GM12878 (cell line): ENCODE data around the gene CIDEA. TPM values are rescaled to one million over a fixed set of nuclear protein-coding genes. Genes with fewer than 3 reads are reported as not detected.
A peak's percentile ranks its signal among the peaks of the same experiment; 100 is the strongest.

Source experiments
- BCL3 ChIP-seq: IDR thresholded peaks from 2 replicates; pipeline ENCODE4 v1.6.1; 2011; ENCODE audit warnings: borderline replicate concordance, low read depth, mild to moderate bottlenecking, moderate library complexity, low read length; ENCODE audit not compliant: insufficient read depth, poor library complexity, severe bottlenecking
- E2F8 ChIP-seq: fragments of 450-650 bp; IDR thresholded peaks from 2 replicates; pipeline ENCODE4 v1.6.1; 2018; ENCODE audit warnings: mild to moderate bottlenecking, low read depth, moderate library complexity; ENCODE audit not compliant: partially characterized antibody
- EP300 ChIP-seq, 2 experiments: fragments of 150-350 bp in 1 of 2; IDR thresholded peaks; 2 replicates each; pipeline ENCODE4 v1.6.1; 2011 to 2012; ENCODE audit warnings: low read depth in 2 of 2, low read length in 2 of 2, borderline replicate concordance in 1 of 2, improper control_type of control experiment in 1 of 2, inconsistent platforms in 1 of 2; ENCODE audit not compliant: control insufficient read depth in 1 of 2
- KAT2A ChIP-seq: conservative IDR thresholded peaks from 2 replicates; pipeline ENCODE4 v1.6.1; 2011; ENCODE audit warnings: low read depth, low read length; ENCODE audit not compliant: control insufficient read depth
- MEF2A ChIP-seq: IDR thresholded peaks from 2 replicates; pipeline ENCODE4 v1.6.1; 2011; ENCODE audit warnings: low read depth, mild to moderate bottlenecking, low read length, moderate library complexity; ENCODE audit not compliant: insufficient read depth
- MEF2B ChIP-seq: fragments of 450-650 bp; IDR thresholded peaks from 2 replicates; pipeline ENCODE4 v1.6.1; 2018; ENCODE audit warnings: mild to moderate bottlenecking, moderate library complexity; ENCODE audit not compliant: partially characterized antibody, poor library complexity, severe bottlenecking
- SREBF1 ChIP-seq: IDR thresholded peaks from 2 replicates; pipeline ENCODE4 v1.6.1; 2012; ENCODE audit warnings: mild to moderate bottlenecking, low read length
- TCF3 ChIP-seq: IDR thresholded peaks from 2 replicates; pipeline ENCODE4 v1.6.1; 2012; ENCODE audit warnings: low read depth, mild to moderate bottlenecking, low read length, borderline replicate concordance; ENCODE audit not compliant: insufficient read depth
- ZBTB4 ChIP-seq: fragments of 450-650 bp; formaldehyde crosslinking; IDR thresholded peaks from 2 replicates; pipeline ENCODE4 v1.4.0; 2022; ENCODE audit warnings: mild to moderate bottlenecking, moderate library complexity
- polyA plus RNA-seq, 11 experiments: library from polyadenylated mRNA; depleted of rRNA in 4 of 11; unstranded in 6 of 11; stranded (reverse) in 5 of 11; fragments of >200 nt; fragmentation: Nextera tagmentation in 4 of 11; fragmentation: Illumina TruSeq in 1 of 11; extraction: Ambion mirVana in 4 of 11; extraction: Trizol in 1 of 11; gene quantifications; 1 replicate in 1 of 11; 2 replicates in 10 of 11; pipeline versions ENCODE4 v1.2.1 to v1.2.3, GENCODE V29; 2011 to 2016; ENCODE audit warnings: inconsistent platforms in 2 of 11, missing spikeins in 2 of 11, low read depth in 1 of 11
- total RNA-seq, 4 experiments: library from RNA; depleted of rRNA in 3 of 4; stranded (reverse); fragments of >200 nt in 3 of 4; fragmentation: Illumina TruSeq in 1 of 4; extraction: Trizol in 1 of 4; gene quantifications; 2 replicates each; pipeline versions ENCODE4 v1.2.1 to v1.2.3, GENCODE V29; 2013 to 2021

CIDEA gene
- total and polyA plus RNA-seq, 10 of the 15 experiments (the other 5 are each of a cell fraction or from before 2014, with no cell fraction given): not detected

GRCh38 chr18:12314591-12315305 is 60.6 kb downstream of the CIDEA start (continued):
- TF ChIP-seq E2F8 (no peak), SREBF1 (no peak), BCL3 (no peak), MEF2A (peak; percentile 74; the same call in 1 of the 2 replicates), EP300 (IDR thresholded peaks at IDR 0.05; ENCODE audit: borderline replicate concordance in 1 of 2, control insufficient read depth in 1 of 2, low read depth in 2 of 2, low read length in 2 of 2) (0 out of 4 replicates have a peak, but pooled peaks of 1 of the 2 experiments have one; percentile 12), TCF3 (no peak), ZBTB4 (CRISPR knock-in tag) (no peak), KAT2A (no peak), MEF2B (peak; percentile 48)
